Measurements from ENCODE around the gene PRR5.
A peak's percentile ranks its signal among the peaks of the same experiment; 100 is the strongest.

The PRR5 gene

GRCh38 chr22:44665115-44665514 is 36.9 kb upstream of the PRR5 start:
- no peak overlapping the region for H3K27ac ChIP-seq (ENCODE audit: low read depth, low read length)
- no peak overlapping the region for H3K4me3 ChIP-seq (ENCODE audit: low read depth in 1 of 2, low read length in 2 of 2)
- no peaks in the 10 kb centered on the region for H3K36me3 ChIP-seq (ENCODE audit: control insufficient read depth in 1 of 2, insufficient read depth in 2 of 2, low read length in 2 of 2)
- no peak overlapping the region for H3K9ac ChIP-seq (ENCODE audit: low read depth in 1 of 2, low read length in 2 of 2)
- H3K4me1 ChIP-seq (ENCODE audit: control insufficient read depth in 1 of 2, insufficient read depth in 2 of 2, low read length in 2 of 2), result peaks cover 12 to 25% of the 10 kb centered on the region in 2 donors
- no peaks in the 10 kb centered on the region for H3K9me3 ChIP-seq (ENCODE audit: control insufficient read depth in 1 of 2, low read length in 2 of 2)
- H3K27me3 ChIP-seq (ENCODE audit: control insufficient read depth in 1 of 2, insufficient read depth in 2 of 2, low read length in 2 of 2), result peaks cover 19 to 23% of the 10 kb centered on the region in 2 donors

- Histone ChIP-seq H3K9ac (ENCODE audit: low read depth in 1 of 2, low read length in 2 of 2) (no peak overlapping the region), H3K27ac (ENCODE audit: low read depth, low read length) (no peak overlapping the region), H3K4me3 (ENCODE audit: low read depth in 1 of 2, low read length in 2 of 2) (no peak overlapping the region), H3K36me3 (ENCODE audit: control insufficient read depth in 1 of 2, insufficient read depth in 2 of 2, low read length in 2 of 2) (no peaks in the 10 kb centered on the region), H3K9me3 (ENCODE audit: control insufficient read depth in 1 of 2, low read length in 2 of 2) (no peaks in the 10 kb centered on the region), H3K4me1 (ENCODE audit: control insufficient read depth in 1 of 2, insufficient read depth in 2 of 2, low read length in 2 of 2) (peaks cover 12 to 25% of the 10 kb centered on the region in 2 donors), H3K27me3 (ENCODE audit: control insufficient read depth in 1 of 2, insufficient read depth in 2 of 2, low read length in 2 of 2) (peaks cover 23 to 27% of the 10 kb centered on the region in 2 donors)
Observed at GRCh38 chr22:44666207-44666585, 35.8 kb upstream of the PRR5 start.

- H3K4me1 ChIP-seq (ENCODE audit: control insufficient read depth in 1 of 2, insufficient read depth in 2 of 2, low read length in 2 of 2), result peaks cover 12 to 25% of the 10 kb centered on the region in 2 donors
- H3K27ac ChIP-seq (ENCODE audit: low read depth, low read length), result no peak overlapping the region
- H3K36me3 ChIP-seq (ENCODE audit: control insufficient read depth in 1 of 2, insufficient read depth in 2 of 2, low read length in 2 of 2), result no peaks in the 10 kb centered on the region
- H3K27me3 ChIP-seq (ENCODE audit: control insufficient read depth in 1 of 2, insufficient read depth in 2 of 2, low read length in 2 of 2), result peaks cover 27 to 33% of the 10 kb centered on the region in 2 donors
- no peak overlapping the region for H3K9ac ChIP-seq (ENCODE audit: low read depth in 1 of 2, low read length in 2 of 2)
- no peaks in the 10 kb centered on the region for H3K9me3 ChIP-seq (ENCODE audit: control insufficient read depth in 1 of 2, low read length in 2 of 2)
- no peak overlapping the region for H3K4me3 ChIP-seq (ENCODE audit: low read depth in 1 of 2, low read length in 2 of 2)
Observed at GRCh38 chr22:44667276-44667675, 34.7 kb upstream of the PRR5 start.

DNA sequence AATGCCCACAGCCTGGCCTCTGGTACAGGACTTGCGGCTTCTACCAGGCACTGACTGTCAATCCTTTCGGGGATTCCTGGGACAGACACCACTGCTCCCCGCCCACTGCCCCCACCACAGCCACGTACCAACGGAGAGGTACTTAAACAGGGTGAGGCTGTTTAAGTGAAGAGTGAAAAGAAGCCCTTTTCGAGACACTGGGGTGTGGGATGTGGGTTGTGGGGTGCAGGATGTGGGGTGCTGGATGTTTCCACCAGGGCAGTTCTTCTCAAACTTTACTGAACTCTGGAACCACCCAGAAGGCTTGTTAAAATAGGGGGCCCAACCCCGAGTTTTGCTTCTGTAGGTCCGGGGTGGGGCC is 34.2 kb upstream of the PRR5 start:
- H3K4me1 ChIP-seq (ENCODE audit: control insufficient read depth in 1 of 2, insufficient read depth in 2 of 2, low read length in 2 of 2), result peaks cover 12 to 25% of the 10 kb centered on the region in 2 donors
- peak overlapping the region; percentile 22 to 33 for H3K4me3 ChIP-seq (ENCODE audit: low read depth in 1 of 2, low read length in 2 of 2)
- peaks cover 27 to 33% of the 10 kb centered on the region in 2 donors for H3K27me3 ChIP-seq (ENCODE audit: control insufficient read depth in 1 of 2, insufficient read depth in 2 of 2, low read length in 2 of 2)
- peak overlapping the region; percentile 32 for H3K27ac ChIP-seq (ENCODE audit: low read depth, low read length)
- H3K36me3 ChIP-seq (ENCODE audit: control insufficient read depth in 1 of 2, insufficient read depth in 2 of 2, low read length in 2 of 2), result no peaks in the 10 kb centered on the region
- no peaks in the 10 kb centered on the region for H3K9me3 ChIP-seq (ENCODE audit: control insufficient read depth in 1 of 2, low read length in 2 of 2)
- peak overlapping the region in 1 of 2 donors; percentile 33 for H3K9ac ChIP-seq (ENCODE audit: low read depth in 1 of 2, low read length in 2 of 2)

- peaks cover 27 to 33% of the 10 kb centered on the region in 2 donors for H3K27me3 ChIP-seq (ENCODE audit: control insufficient read depth in 1 of 2, insufficient read depth in 2 of 2, low read length in 2 of 2)
Observed at GRCh38 chr22:44668190-44668885, 33.7 kb upstream of the PRR5 start.

GRCh38 chr22:44668886-44669521 is 33.0 kb upstream of the PRR5 start:
- H3K27me3 ChIP-seq (ENCODE audit: control insufficient read depth in 1 of 2, insufficient read depth in 2 of 2, low read length in 2 of 2), result peaks cover 27 to 33% of the 10 kb centered on the region in 2 donors
- H3K27ac ChIP-seq (ENCODE audit: low read depth, low read length), result no peak overlapping the region
- H3K36me3 ChIP-seq (ENCODE audit: control insufficient read depth in 1 of 2, insufficient read depth in 2 of 2, low read length in 2 of 2), result no peaks in the 10 kb centered on the region
- peak overlapping the region; percentile 60 to 62 for H3K4me3 ChIP-seq (ENCODE audit: low read depth in 1 of 2, low read length in 2 of 2)
- H3K4me1 ChIP-seq (ENCODE audit: control insufficient read depth in 1 of 2, insufficient read depth in 2 of 2, low read length in 2 of 2), result peaks cover 10 to 18% of the 10 kb centered on the region in 2 donors
- no peak overlapping the region for H3K9ac ChIP-seq (ENCODE audit: low read depth in 1 of 2, low read length in 2 of 2)
- H3K9me3 ChIP-seq (ENCODE audit: control insufficient read depth in 1 of 2, low read length in 2 of 2), result no peaks in the 10 kb centered on the region

More at GRCh38 chr22:44668190-44668885, 33.7 kb upstream of the PRR5 start:
- peak overlapping the region in 1 of 2 donors; percentile 33 for H3K9ac ChIP-seq (ENCODE audit: low read depth in 1 of 2, low read length in 2 of 2)
- no peaks in the 10 kb centered on the region for H3K9me3 ChIP-seq (ENCODE audit: control insufficient read depth in 1 of 2, low read length in 2 of 2)
- peaks cover 12 to 25% of the 10 kb centered on the region in 2 donors for H3K4me1 ChIP-seq (ENCODE audit: control insufficient read depth in 1 of 2, insufficient read depth in 2 of 2, low read length in 2 of 2)
- peak overlapping the region; percentile 33 to 62 for H3K4me3 ChIP-seq (ENCODE audit: low read depth in 1 of 2, low read length in 2 of 2)
- peak overlapping the region; percentile 32 for H3K27ac ChIP-seq (ENCODE audit: low read depth, low read length)
- H3K36me3 ChIP-seq (ENCODE audit: control insufficient read depth in 1 of 2, insufficient read depth in 2 of 2, low read length in 2 of 2), result no peaks in the 10 kb centered on the region

DNA sequence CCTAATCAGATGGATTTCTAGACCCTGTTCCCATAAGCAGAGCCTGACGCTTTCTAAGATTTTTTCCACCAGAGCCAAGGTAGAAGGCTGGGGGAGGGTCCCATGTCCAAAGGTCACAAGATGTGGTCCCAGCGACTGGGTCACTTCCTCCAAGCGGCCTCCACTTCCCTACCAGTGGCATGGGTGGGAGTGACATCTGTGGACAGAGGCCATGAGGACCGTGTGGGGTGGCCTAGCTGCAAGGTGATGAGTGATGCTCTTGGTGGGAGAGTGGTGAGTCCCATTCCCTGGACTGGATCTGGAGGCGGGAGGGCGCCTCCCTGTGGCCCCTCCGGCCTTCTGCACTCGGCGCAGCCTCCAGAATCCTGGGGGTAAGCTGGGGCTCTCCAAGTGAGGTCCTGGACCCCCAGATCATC is 32.4 kb upstream of the PRR5 start:
- H3K4me1 ChIP-seq (ENCODE audit: control insufficient read depth in 1 of 2, insufficient read depth in 2 of 2, low read length in 2 of 2), result peaks cover 4 to 13% of the 10 kb centered on the region in 2 donors
- H3K9me3 ChIP-seq (ENCODE audit: control insufficient read depth in 1 of 2, low read length in 2 of 2), result no peaks in the 10 kb centered on the region
- H3K27ac ChIP-seq (ENCODE audit: low read depth, low read length), result no peak overlapping the region
- H3K9ac ChIP-seq (ENCODE audit: low read depth in 1 of 2, low read length in 2 of 2), result no peak overlapping the region
- peaks cover 27 to 33% of the 10 kb centered on the region in 2 donors for H3K27me3 ChIP-seq (ENCODE audit: control insufficient read depth in 1 of 2, insufficient read depth in 2 of 2, low read length in 2 of 2)
- no peaks in the 10 kb centered on the region for H3K36me3 ChIP-seq (ENCODE audit: control insufficient read depth in 1 of 2, insufficient read depth in 2 of 2, low read length in 2 of 2)
- peak overlapping the region; percentile 60 to 62 for H3K4me3 ChIP-seq (ENCODE audit: low read depth in 1 of 2, low read length in 2 of 2)

DNA sequence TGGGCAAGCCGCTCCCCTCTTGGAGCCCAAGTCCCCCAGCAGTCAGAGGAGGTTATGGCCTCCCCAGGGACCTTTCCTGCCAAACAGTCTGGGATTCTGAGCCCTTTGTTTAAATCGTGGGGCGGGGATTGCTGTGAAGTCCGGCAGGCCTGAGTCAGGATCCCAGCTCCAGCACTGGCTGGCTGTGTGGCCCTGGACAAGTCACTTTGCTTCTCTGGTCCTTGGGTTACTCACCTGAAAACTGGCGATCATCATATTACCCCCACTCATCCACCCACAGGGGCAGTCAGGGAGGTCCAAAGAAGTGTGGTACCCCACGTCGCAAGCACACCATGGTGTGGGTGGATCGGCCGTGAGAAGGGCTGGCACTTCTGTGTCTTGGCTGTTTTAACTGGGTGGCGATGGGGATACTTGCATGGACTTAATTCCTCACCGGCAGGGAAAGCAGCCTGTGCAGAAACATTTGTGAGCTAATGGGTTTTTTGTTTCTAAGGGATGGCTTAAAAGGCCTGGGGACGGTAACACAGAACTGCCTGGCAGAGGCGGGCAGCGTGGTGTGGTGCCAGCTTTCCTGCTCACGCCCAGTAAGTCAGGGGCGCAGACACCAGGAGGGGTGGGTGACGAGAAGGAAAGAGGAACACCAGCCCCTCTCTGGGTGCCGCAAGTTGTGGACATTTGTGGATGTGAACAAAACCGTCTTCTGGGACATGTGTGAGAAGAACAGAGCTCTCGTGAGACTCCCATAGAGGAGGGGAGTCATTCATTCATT is 31.6 kb upstream of the PRR5 start:
- H3K36me3 ChIP-seq (ENCODE audit: control insufficient read depth in 1 of 2, insufficient read depth in 2 of 2, low read length in 2 of 2), result no peaks in the 10 kb centered on the region
- no peak overlapping the region for H3K27ac ChIP-seq (ENCODE audit: low read depth, low read length)
- H3K4me1 ChIP-seq (ENCODE audit: control insufficient read depth in 1 of 2, insufficient read depth in 2 of 2, low read length in 2 of 2), result peaks cover 4 to 7% of the 10 kb centered on the region in 2 donors
- H3K27me3 ChIP-seq (ENCODE audit: control insufficient read depth in 1 of 2, insufficient read depth in 2 of 2, low read length in 2 of 2), result peaks cover 27 to 33% of the 10 kb centered on the region in 2 donors
- H3K4me3 ChIP-seq (ENCODE audit: low read depth in 1 of 2, low read length in 2 of 2), result no peak overlapping the region
- no peaks in the 10 kb centered on the region for H3K9me3 ChIP-seq (ENCODE audit: control insufficient read depth in 1 of 2, low read length in 2 of 2)
- no peak overlapping the region for H3K9ac ChIP-seq (ENCODE audit: low read depth in 1 of 2, low read length in 2 of 2)

DNA sequence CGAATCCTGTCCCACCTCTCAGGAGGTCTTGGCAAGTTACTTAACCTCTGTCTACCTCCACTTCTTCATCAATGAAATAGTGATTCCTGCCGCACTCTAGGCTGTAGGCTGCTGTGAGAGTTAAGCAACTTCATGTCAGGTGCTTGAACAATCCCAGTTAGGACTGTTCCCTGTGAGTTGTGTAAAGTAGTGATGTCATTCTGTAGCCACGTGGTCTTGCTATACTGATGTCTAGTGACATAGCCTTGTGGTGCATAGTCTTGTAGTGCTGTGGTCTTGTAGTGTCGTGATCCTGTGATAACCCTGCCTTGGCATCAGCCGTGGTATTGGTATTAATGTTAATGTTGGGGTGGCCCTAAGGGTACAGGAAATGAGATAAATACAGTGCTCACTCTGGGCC is 30.3 kb upstream of the PRR5 start:
- no peak overlapping the region for H3K27ac ChIP-seq (ENCODE audit: low read depth, low read length)
- H3K4me1 ChIP-seq (ENCODE audit: control insufficient read depth in 1 of 2, insufficient read depth in 2 of 2, low read length in 2 of 2), result peaks cover 9 to 12% of the 10 kb centered on the region in 2 donors
- no peaks in the 10 kb centered on the region for H3K36me3 ChIP-seq (ENCODE audit: control insufficient read depth in 1 of 2, insufficient read depth in 2 of 2, low read length in 2 of 2)
- H3K4me3 ChIP-seq (ENCODE audit: low read depth in 1 of 2, low read length in 2 of 2), result no peak overlapping the region
- H3K27me3 ChIP-seq (ENCODE audit: control insufficient read depth in 1 of 2, insufficient read depth in 2 of 2, low read length in 2 of 2), result peaks cover 23 to 28% of the 10 kb centered on the region in 2 donors
- H3K9ac ChIP-seq (ENCODE audit: low read depth in 1 of 2, low read length in 2 of 2), result no peak overlapping the region
- no peaks in the 10 kb centered on the region for H3K9me3 ChIP-seq (ENCODE audit: control insufficient read depth in 1 of 2, low read length in 2 of 2)

GRCh38 chr22:44672632-44673031 is 29.4 kb upstream of the PRR5 start:
- Histone ChIP-seq H3K9ac (ENCODE audit: low read depth in 1 of 2, low read length in 2 of 2) (no peak overlapping the region), H3K4me3 (ENCODE audit: low read depth in 1 of 2, low read length in 2 of 2) (no peak overlapping the region), H3K27ac (ENCODE audit: low read depth, low read length) (no peak overlapping the region), H3K27me3 (ENCODE audit: control insufficient read depth in 1 of 2, insufficient read depth in 2 of 2, low read length in 2 of 2) (peaks cover 20 to 27% of the 10 kb centered on the region in 2 donors), H3K36me3 (ENCODE audit: control insufficient read depth in 1 of 2, insufficient read depth in 2 of 2, low read length in 2 of 2) (no peaks in the 10 kb centered on the region), H3K4me1 (ENCODE audit: control insufficient read depth in 1 of 2, insufficient read depth in 2 of 2, low read length in 2 of 2) (peaks cover 9 to 15% of the 10 kb centered on the region in 2 donors), H3K9me3 (ENCODE audit: control insufficient read depth in 1 of 2, low read length in 2 of 2) (no peaks in the 10 kb centered on the region)

Measured in duodenal mucosa (tissue), 2 donors.